GM23338 (cell line): ENCODE data around the gene RNF135. TPM values are rescaled to one million over a fixed set of nuclear protein-coding genes. Genes with fewer than 3 reads are reported as not detected.

Experiments used
- ATAC-seq: fragments of 200-7000 bp; cut with Tn5 transposase; 3 replicates; pipeline ENCODE4 v1.9.1; 2020
- DNase-seq: peaks from one replicate; pipeline ENCODE4 v3.0.0-alpha.2; 2015; ENCODE audit warnings: low spot score
- H2AFZ ChIP-seq: fragments of 200-600 bp; sonication (generic); 2 replicates; pipeline ENCODE4 v1.8.0; 2016; ENCODE audit warnings: antibody characterized with exemption, mild to moderate bottlenecking, moderate library complexity
- H3F3A ChIP-seq: fragments of 200-600 bp; sonication (generic); replicated peaks from 2 replicates; pipeline ENCODE4 v1.8.0; 2017; ENCODE audit warnings: antibody characterized with exemption, mixed run types, low read depth
- H3K27ac ChIP-seq: fragments of 200-600 bp; sonication (generic); 2 replicates; pipeline ENCODE4 v1.6.1; 2016; ENCODE audit warnings: low read depth
- H3K27me3 ChIP-seq: fragments of 200-600 bp; sonication (generic); 2 replicates; pipeline ENCODE4 v1.8.0; 2016; ENCODE audit warnings: mild to moderate bottlenecking, mixed run types, moderate library complexity; ENCODE audit not compliant: insufficient read depth
- H3K36me3 ChIP-seq: fragments of 200-600 bp; sonication (generic); 2 replicates; pipeline ENCODE4 v1.8.0; 2016; ENCODE audit warnings: mild to moderate bottlenecking; ENCODE audit not compliant: insufficient read depth
- H3K4me1 ChIP-seq: fragments of 200-600 bp; sonication (generic); 2 replicates; pipeline ENCODE4 v1.8.0; 2016; ENCODE audit warnings: mild to moderate bottlenecking, moderate library complexity; ENCODE audit not compliant: insufficient read depth
- H3K4me2 ChIP-seq: fragments of 200-600 bp; sonication (generic); 2 replicates; pipeline ENCODE4 v1.7.1; 2017; ENCODE audit warnings: mixed run types
- H3K4me3 ChIP-seq: fragments of 200-600 bp; sonication (generic); 2 replicates; pipeline ENCODE4 v1.6.1; 2016; ENCODE audit warnings: mixed run types
- H3K79me2 ChIP-seq: fragments of 200-600 bp; sonication (generic); replicated peaks from 2 replicates; pipeline ENCODE4 v1.8.0; 2017; ENCODE audit warnings: mild to moderate bottlenecking; ENCODE audit not compliant: insufficient read depth
- H3K9me2 ChIP-seq: fragments of 200-600 bp; sonication (generic); 2 replicates; pipeline ENCODE4 v1.8.0; 2017; ENCODE audit not compliant: insufficient read depth
- H4K20me1 ChIP-seq: fragments of 200-600 bp; sonication (generic); replicated peaks from 2 replicates; pipeline ENCODE4 v1.8.0; 2017; ENCODE audit warnings: mild to moderate bottlenecking; ENCODE audit not compliant: insufficient read depth
- H3K27ac Mint-ChIP-seq: 2 replicates; pipeline ENCODE4 v1.8.0; 2020; ENCODE audit warnings: inconsistent platforms, mild to moderate bottlenecking, moderate library complexity, mixed read lengths
- H3K27me3 Mint-ChIP-seq: 3 replicates; pipeline ENCODE4 v1.8.0; 2022; ENCODE audit warnings: low read depth, mild to moderate bottlenecking, moderate library complexity, mixed read lengths, inconsistent platforms; ENCODE audit not compliant: insufficient read depth, poor library complexity
- H3K36me3 Mint-ChIP-seq: 3 replicates; pipeline ENCODE4 v1.8.0; 2021; ENCODE audit warnings: low read depth, mild to moderate bottlenecking, inconsistent platforms, moderate library complexity, mixed read lengths
- H3K4me1 Mint-ChIP-seq: 3 replicates; pipeline ENCODE4 v1.8.0; 2020; ENCODE audit warnings: mild to moderate bottlenecking, inconsistent platforms, mixed read lengths
- H3K4me3 Mint-ChIP-seq: 3 replicates; pipeline ENCODE4 v1.8.0; 2021; ENCODE audit warnings: moderate library complexity, mild to moderate bottlenecking, inconsistent platforms, mixed read lengths
- H3K9me3 Mint-ChIP-seq: 3 replicates; pipeline ENCODE4 v1.8.0; 2020; ENCODE audit warnings: moderate library complexity, mild to moderate bottlenecking, inconsistent platforms, mixed read lengths
- CREB1 ChIP-seq: fragments of 250-450 bp; sonication (Bioruptor Pico); IDR thresholded peaks from 2 replicates; pipeline ENCODE4 v1.5.0; 2020; ENCODE audit warnings: low read depth, mild to moderate bottlenecking, moderate library complexity
- EZH2 ChIP-seq: fragments of 200-600 bp; sonication (generic); IDR thresholded peaks from one replicate; pipeline ENCODE4 v1.8.0; 2017; ENCODE audit warnings: antibody characterized with exemption, mild to moderate bottlenecking, low read depth; ENCODE audit not compliant: unreplicated experiment
- EZH2phosphoT487 ChIP-seq: fragments of 200-600 bp; sonication (generic); IDR thresholded peaks from one replicate; pipeline ENCODE4 v1.8.1; 2018; ENCODE audit warnings: antibody characterized with exemption; ENCODE audit not compliant: unreplicated experiment
- NANOG ChIP-seq: IDR thresholded peaks from 2 replicates; pipeline ENCODE4 v1.6.1; 2016; ENCODE audit warnings: antibody characterized with exemption, borderline replicate concordance
- POLR2AphosphoS5 ChIP-seq: IDR thresholded peaks from 2 replicates; pipeline ENCODE4 v1.6.1; 2016; ENCODE audit warnings: antibody characterized with exemption, low read depth
- STAT1 ChIP-seq: IDR thresholded peaks from one replicate; pipeline ENCODE4 v1.6.1; 2016; ENCODE audit warnings: antibody characterized with exemption; ENCODE audit not compliant: unreplicated experiment
- ZNF114 ChIP-seq: fragments of 250-450 bp; sonication (Bioruptor Pico); IDR thresholded peaks from 2 replicates; pipeline ENCODE4 v1.5.0; 2020; ENCODE audit warnings: mild to moderate bottlenecking, moderate library complexity
- ZNF331 ChIP-seq: fragments of 250-450 bp; sonication (Bioruptor Pico); IDR thresholded peaks from 2 replicates; pipeline ENCODE4 v1.5.0; 2020; ENCODE audit warnings: low read depth, mild to moderate bottlenecking, moderate library complexity
- ZNF462 ChIP-seq: fragments of 250-450 bp; sonication (Bioruptor Pico); IDR thresholded peaks from 2 replicates; pipeline ENCODE4 v1.5.0; 2020; ENCODE audit warnings: mild to moderate bottlenecking, moderate library complexity
- polyA plus RNA-seq: library from polyadenylated mRNA; unstranded; fragments of >200 nt; fragmentation: Nextera tagmentation; extraction: Ambion mirVana; gene quantifications from 2 replicates; pipeline ENCODE4 v1.2.1, GENCODE V29; 2016
- total RNA-seq: library from RNA; depleted of rRNA; stranded (reverse); fragments of >200 nt; shearing (Covaris generic); gene quantifications from 2 replicates; pipeline ENCODE4 v1.2.3, GENCODE V29; 2014

The RNF135 gene
- total and polyA plus RNA-seq, 2 experiments from 2014 or later, result 9.4 to 9.8 TPM

- TF ChIP-seq ZNF462 (CRISPR knock-in tag) (no peak), NANOG (no peak), ZNF114 (CRISPR knock-in tag) (no peak), POLR2AphosphoS5 (no peak), ZNF331 (CRISPR knock-in tag) (no peak)
Observed at GRCh38 chr17:30997842-30998241, 27.0 kb downstream of the RNF135 start (continued).

DNA sequence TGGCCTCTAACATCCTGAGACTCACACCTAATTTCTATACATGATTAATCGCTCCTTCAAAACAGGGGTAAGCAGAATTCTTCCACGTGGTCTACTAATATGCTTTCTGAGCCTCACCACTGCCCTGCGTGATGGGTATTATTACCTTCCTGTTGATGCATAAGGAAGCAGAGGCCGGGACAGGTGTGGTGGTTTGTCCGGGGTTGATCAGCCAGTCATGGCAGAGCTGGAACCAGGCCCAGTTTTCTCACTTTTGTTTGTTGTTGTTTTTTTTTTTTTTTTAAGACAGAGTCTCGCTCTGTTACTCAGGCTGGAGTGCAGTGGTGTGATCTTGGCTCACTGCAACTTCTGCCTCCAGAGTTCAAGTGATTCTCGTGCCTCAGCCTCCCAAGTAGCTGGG, 31.2 kb downstream of the RNF135 start:
- no peak for ATAC-seq
- Histone ChIP-seq H2AFZ (no peak overlapping the region), H3F3A (no peaks in the 10 kb centered on the region), H3K4me2 (no peak overlapping the region), H3K27ac (no peak overlapping the region), H3K9me2 (no peaks in the 10 kb centered on the region), H3K4me3 (no peak overlapping the region), H3K36me3 (no peaks in the 10 kb centered on the region), H3K4me1 (no peaks in the 10 kb centered on the region), H3K79me2 (no peaks in the 10 kb centered on the region), H4K20me1 (no peaks in the 10 kb centered on the region), H3K27me3 (peaks cover 5% of the 10 kb centered on the region; the same call in 1 of the 2 replicates)
- Mint-ChIP-seq H3K36me3 (peaks cover 11% of the 10 kb centered on the region; the same call in 2 of the 3 replicates), H3K4me3 (no peak overlapping the region), H3K9me3 (no peaks in the 10 kb centered on the region; the same call in 2 of the 3 replicates), H3K4me1 (no peaks in the 10 kb centered on the region; the same call in 2 of the 3 replicates), H3K27ac (no peak overlapping the region), H3K27me3 (peaks cover 7% of the 10 kb centered on the region)
- no peak for DNase-seq
- TF ChIP-seq NANOG, result no peak
- TF ChIP-seq EZH2phosphoT487, result no peak
- TF ChIP-seq EZH2, result no peak
- TF ChIP-seq ZNF462 (CRISPR knock-in tag), result no peak
- no peak for TF ChIP-seq CREB1 (CRISPR knock-in tag)
- no peak for TF ChIP-seq STAT1
- no peak for TF ChIP-seq POLR2AphosphoS5
- no peak for TF ChIP-seq ZNF114 (CRISPR knock-in tag)
